Psoas muscle (tissue), 8 donors: ENCODE data around the gene TNNT1. TPM values are rescaled to one million over a fixed set of nuclear protein-coding genes. Genes with fewer than 3 reads are reported as not detected.

Source experiments
- ATAC-seq, 4 donors: fragments of 200-7000 bp; cut with Tn5 transposase; one replicate each; pipeline ENCODE4 v1.9.1; 2020; ENCODE audit warnings: moderate library complexity in 3 of 4, mild to moderate bottlenecking in 2 of 4
- DNase-seq, 2 donors: peaks; one replicate each; pipeline ENCODE4 v3.0.0-alpha.2; 2020
- H3K27ac ChIP-seq: fragments of 200-600 bp; one replicate; pipeline ENCODE4 v1.8.0; 2022
- H3K27me3 ChIP-seq, 3 donors: fragments of 200-600 bp in 1 of 3; one replicate each; pipeline versions ENCODE4 v1.6.1 to v1.8.0; 2013 to 2022; ENCODE audit warnings: low read length in 2 of 3, mild to moderate bottlenecking in 2 of 3, moderate library complexity in 1 of 3; ENCODE audit not compliant: insufficient read depth in 3 of 3
- H3K36me3 ChIP-seq, 2 donors: fragments of 200-600 bp in 1 of 2; one replicate each; pipeline versions ENCODE4 v1.6.1 to v1.8.0; 2013 to 2022; ENCODE audit warnings: low read depth in 1 of 2, mild to moderate bottlenecking in 1 of 2, moderate library complexity in 1 of 2; ENCODE audit not compliant: insufficient read depth in 1 of 2
- H3K4me1 ChIP-seq: fragments of 200-600 bp; one replicate; pipeline ENCODE4 v1.8.0; 2022
- H3K4me3 ChIP-seq: fragments of 200-600 bp; one replicate; pipeline ENCODE4 v1.8.0; 2022; ENCODE audit warnings: mild to moderate bottlenecking
- H3K9me3 ChIP-seq: fragments of 200-600 bp; one replicate; pipeline ENCODE4 v1.8.0; 2022
- CTCF ChIP-seq: fragments of 200-600 bp; IDR thresholded peaks from one replicate; pipeline ENCODE4 v1.8.0; 2022; ENCODE audit warnings: antibody characterized with exemption
- WGBS, 3 donors: extraction: QIAGEN DNeasy Blood & Tissue Kit; methylation state at CpG; one replicate each; pipeline versions ENCODE4 v1.1.6 to v1.1.7; 2013; 5-methylcytosine and 5-hydroxymethylcytosine counted together
- intact Hi-C, 2 donors: fragments of 100-400 bp; cut with DNase I; formaldehyde crosslinking; loops; one replicate each; pipeline versions ENCODE4 v1.11.0 to v1.14.2; 2022
- polyA plus RNA-seq, 3 donors: library from polyadenylated mRNA; stranded (reverse); fragments of 200-250 nt; gene quantifications; one replicate each; pipeline ENCODE4 v1.2.3, GENCODE V29; 2013
- total RNA-seq, 4 donors: library from RNA; stranded (reverse); fragmentation: NEBNext Ultra II Directional in 2 of 4; extraction: Animal tissue kit (Norgen Biotek cat#: 25700) in 2 of 4; gene quantifications; one replicate each; pipeline versions ENCODE4 v1.2.1 to v1.2.4, GENCODE V29; 2021 to 2023
- donor health status: healthy with polysubstance abuse.
- donor health status: DM: no; HTN: no; CAD: no; lungs with moderate emphysema.
- donor health status: Bipolar disorder and iron deficiency.
- donor health status: healthy.
- donor health status: DM: yes; HTN: yes; CAD: no.
- donor health status: DM: no; HTN: no; CAD: no.
- donor health status: DM: no; HTN: no; CAD: no.
- donor health status: DM: yes; HTN: yes; CAD: no.

TNNT1 gene
- total and polyA plus RNA-seq, 7 donors, result 4,522 to 12,694 (median 9,346) TPM

- Histone ChIP-seq H3K9me3 (no peaks in the 10 kb centered on the region), H3K4me1 (no peaks in the 10 kb centered on the region), H3K27ac (peak overlapping the region; percentile 46), H3K36me3 (no peaks in the 10 kb centered on the region), H3K4me3 (peak overlapping the region; percentile 68), H3K27me3 (peaks cover 0 to 49% (median 9%) of the 10 kb centered on the region in 3 donors)
- 5 to 8% (median 8%) methylated on average over 16 to 41 of the region's 41 CpGs for WGBS, 3 donors
- TF ChIP-seq CTCF, result peak; percentile 36
- ATAC-seq (peak in 1 of 4 donors; percentile 29), DNase-seq (no peak)
- intact Hi-C loops, result loop anchor here in 1 of 2 donors (10.0 kb wide), 1 partner anchor 359 kb away; no protein-coding TSS in a partner anchor
Observed at GRCh38 chr19:55146078-55146704, 2.8 kb downstream of the TNNT1 start.

GRCh38 chr19:55145232-55145631 lies 3.8 kb downstream of the TNNT1 start:
- H3K4me1 ChIP-seq, result no peaks in the 10 kb centered on the region
- DNase-seq, result no peak
- H3K4me3 ChIP-seq, result peak overlapping the region; percentile 68
- ATAC-seq, result no peak
- WGBS, 3 donors, result 22 to 29% (median 22%) methylated on average over 3 of the region's 3 CpGs
- peaks cover 0 to 9% of the 10 kb centered on the region in 2 donors for H3K36me3 ChIP-seq
- no peak for TF ChIP-seq CTCF
- intact Hi-C loops, result loop anchor here in 1 of 2 donors (10.0 kb wide), 1 partner anchor 360 kb away; no protein-coding TSS in a partner anchor
- peaks cover 0 to 46% (median 9%) of the 10 kb centered on the region in 3 donors for H3K27me3 ChIP-seq
- peak overlapping the region; percentile 46 for H3K27ac ChIP-seq
- no peaks in the 10 kb centered on the region for H3K9me3 ChIP-seq

- Histone ChIP-seq H3K4me1 (no peaks in the 10 kb centered on the region), H3K27ac (peak overlapping the region; percentile 49), H3K4me3 (no peak overlapping the region), H3K27me3 (peaks cover 0 to 40% (median 4%) of the 10 kb centered on the region in 3 donors), H3K36me3 (peaks cover 0 to 25% of the 10 kb centered on the region in 2 donors), H3K9me3 (no peaks in the 10 kb centered on the region)
- intact Hi-C loops, result loop anchor here (5.0 to 10.0 kb wide), 2 partner anchors 361 to 363 kb away; no protein-coding TSS in a partner anchor
- peak; percentile 2 to 25 (median 18) for ATAC-seq
- WGBS, 3 donors, result 32 to 46% (median 38%) methylated on average over 21 of the region's 21 CpGs
- TF ChIP-seq CTCF, result no peak
- DNase-seq, result no peak
Observed at GRCh38 chr19:55141696-55142095, 7.3 kb downstream of the TNNT1 start.

GRCh38 chr19:55137915-55138314 lies 11.1 kb downstream of the TNNT1 start:
- no peaks in the 10 kb centered on the region for H3K4me1 ChIP-seq
- peak overlapping the region; percentile 36 for H3K27ac ChIP-seq
- peaks cover 0 to 52% of the 10 kb centered on the region in 2 donors for H3K36me3 ChIP-seq
- no peaks in the 10 kb centered on the region for H3K9me3 ChIP-seq
- ATAC-seq, result peak; percentile 7 to 15 (median 10)
- WGBS, 3 donors, result 33 to 48% (median 44%) methylated on average over 8 to 9 of the region's 9 CpGs
- TF ChIP-seq CTCF, result no peak
- peaks cover 0 to 27% (median 0%) of the 10 kb centered on the region in 3 donors for H3K27me3 ChIP-seq
- no peak for DNase-seq
- no peak overlapping the region for H3K4me3 ChIP-seq
- intact Hi-C loops, result loop anchor here in 1 of 2 donors (10.0 kb wide), 1 partner anchor 487 kb away; the partner anchor contains the start of gene ZNF784
